Breast epithelium (tissue), 4 donors: Measurements from ENCODE around the gene TBC1D13. TPM values are rescaled to one million over a fixed set of nuclear protein-coding genes. Genes with fewer than 3 reads are reported as not detected.
"Not testable (repeated sequence)": the region's sequence is repeated elsewhere in the genome, so short reads cannot be mapped to it uniquely, and the experiment has no call there.

Experiments used
- DNase-seq, 2 donors: peaks; one replicate each; pipeline ENCODE4 v3.0.0-alpha.2; 2019; ENCODE audit warnings: low spot score in 2 of 2
- H3K27ac ChIP-seq, 2 donors: fragments of 200-600 bp; sonication (generic) in 1 of 2; one replicate each; pipeline ENCODE4 v1.5.1; 2016 to 2019; ENCODE audit warnings: mild to moderate bottlenecking in 1 of 2
- H3K27me3 ChIP-seq, 2 donors: fragments of 200-600 bp; sonication (generic) in 1 of 2; one replicate each; pipeline versions ENCODE4 v1.5.1 to v1.6.0; 2017 to 2019; ENCODE audit warnings: control low read depth in 1 of 2, mild to moderate bottlenecking in 1 of 2
- H3K36me3 ChIP-seq: fragments of 200-600 bp; one replicate; pipeline ENCODE4 v1.5.1; 2019
- H3K4me1 ChIP-seq, 2 donors: fragments of 200-600 bp; sonication (generic); one replicate each; pipeline ENCODE4 v1.5.1; 2016 to 2019; ENCODE audit warnings: control low read depth in 1 of 2
- H3K4me3 ChIP-seq, 3 donors: fragments of 200-600 bp; sonication (generic); 1 replicate in 2 of 3; 2 replicates in 1 of 3; pipeline ENCODE4 v1.5.1; 2016 to 2019; ENCODE audit warnings: mild to moderate bottlenecking in 3 of 3, moderate library complexity in 2 of 3
- H3K9me3 ChIP-seq, 2 donors: fragments of 200-600 bp; sonication (generic) in 1 of 2; one replicate each; pipeline ENCODE4 v1.5.1; 2016 to 2019; ENCODE audit warnings: control low read depth in 1 of 2
- POLR2A ChIP-seq: fragments of 450-650 bp; IDR thresholded peaks from one replicate; pipeline ENCODE4 v1.6.1; 2016; ENCODE audit warnings: antibody characterized with exemption, mild to moderate bottlenecking, moderate library complexity
- POLR2AphosphoS5 ChIP-seq, 3 donors: sonication (generic); formaldehyde crosslinking; IDR thresholded peaks; one replicate each; pipeline ENCODE4 v1.6.1; 2017; ENCODE audit warnings: antibody characterized with exemption in 3 of 3
- intact Hi-C: fragments of 100-400 bp; cut with DNase I; formaldehyde crosslinking; loops from one replicate; pipeline ENCODE4 v1.15.1; 2023; ENCODE audit warnings: low total_unique reads
- total RNA-seq, 3 donors: library from RNA; depleted of rRNA; stranded (reverse); fragments of >200 nt; gene quantifications; one replicate each; pipeline ENCODE4 v1.1.0, GENCODE V29; 2016
- TF ChIP-seq, protein P1 (sequence below), 3 donors: fragments of 450-650 bp; IDR thresholded peaks; one replicate each; pipeline ENCODE4 v1.5.1; 2016 to 2017; ENCODE audit warnings: antibody characterized with exemption in 3 of 3, mild to moderate bottlenecking in 3 of 3, moderate library complexity in 3 of 3

Gene TBC1D13
- total RNA-seq, 3 donors from 2014 or later: 14.4 to 20.0 (median 16.2) TPM

DNA sequence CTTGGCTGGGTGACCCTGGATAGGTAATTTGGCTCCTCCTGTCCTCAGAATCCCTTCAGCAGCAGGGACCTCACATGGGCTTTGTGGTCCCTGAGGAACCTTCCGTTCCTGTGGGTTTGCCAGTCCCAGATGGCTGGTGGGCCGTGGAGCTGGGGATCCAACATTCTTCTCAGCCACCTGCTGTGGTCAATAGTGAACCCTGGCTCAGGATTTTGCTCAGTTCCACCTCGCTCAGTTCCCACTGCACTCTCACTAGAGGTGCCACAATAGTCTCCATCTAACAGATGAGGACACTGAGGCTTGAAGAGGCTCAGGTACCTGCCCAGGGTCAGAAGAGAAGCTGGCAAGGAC lies 59.6 kb downstream of the TBC1D13 start:
- Histone ChIP-seq H3K27ac (no peak overlapping the region), H3K36me3 (no peaks in the 10 kb centered on the region), H3K27me3 (no peaks in the 10 kb centered on the region), H3K9me3 (no peaks in the 10 kb centered on the region), H3K4me1 (no peaks in the 10 kb centered on the region), H3K4me3 (no peak overlapping the region)
- intact Hi-C loops: no loop called here
- TF ChIP-seq POLR2A (no peak), POLR2AphosphoS5 (IDR thresholded peaks at IDR 0.05) (no peak)
- TF ChIP-seq, protein P1, sequence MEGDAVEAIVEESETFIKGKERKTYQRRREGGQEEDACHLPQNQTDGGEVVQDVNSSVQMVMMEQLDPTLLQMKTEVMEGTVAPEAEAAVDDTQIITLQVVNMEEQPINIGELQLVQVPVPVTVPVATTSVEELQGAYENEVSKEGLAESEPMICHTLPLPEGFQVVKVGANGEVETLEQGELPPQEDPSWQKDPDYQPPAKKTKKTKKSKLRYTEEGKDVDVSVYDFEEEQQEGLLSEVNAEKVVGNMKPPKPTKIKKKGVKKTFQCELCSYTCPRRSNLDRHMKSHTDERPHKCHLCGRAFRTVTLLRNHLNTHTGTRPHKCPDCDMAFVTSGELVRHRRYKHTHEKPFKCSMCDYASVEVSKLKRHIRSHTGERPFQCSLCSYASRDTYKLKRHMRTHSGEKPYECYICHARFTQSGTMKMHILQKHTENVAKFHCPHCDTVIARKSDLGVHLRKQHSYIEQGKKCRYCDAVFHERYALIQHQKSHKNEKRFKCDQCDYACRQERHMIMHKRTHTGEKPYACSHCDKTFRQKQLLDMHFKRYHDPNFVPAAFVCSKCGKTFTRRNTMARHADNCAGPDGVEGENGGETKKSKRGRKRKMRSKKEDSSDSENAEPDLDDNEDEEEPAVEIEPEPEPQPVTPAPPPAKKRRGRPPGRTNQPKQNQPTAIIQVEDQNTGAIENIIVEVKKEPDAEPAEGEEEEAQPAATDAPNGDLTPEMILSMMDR (IDR thresholded peaks at IDR 0.05): no peak
- DNase-seq: no peak

DNA sequence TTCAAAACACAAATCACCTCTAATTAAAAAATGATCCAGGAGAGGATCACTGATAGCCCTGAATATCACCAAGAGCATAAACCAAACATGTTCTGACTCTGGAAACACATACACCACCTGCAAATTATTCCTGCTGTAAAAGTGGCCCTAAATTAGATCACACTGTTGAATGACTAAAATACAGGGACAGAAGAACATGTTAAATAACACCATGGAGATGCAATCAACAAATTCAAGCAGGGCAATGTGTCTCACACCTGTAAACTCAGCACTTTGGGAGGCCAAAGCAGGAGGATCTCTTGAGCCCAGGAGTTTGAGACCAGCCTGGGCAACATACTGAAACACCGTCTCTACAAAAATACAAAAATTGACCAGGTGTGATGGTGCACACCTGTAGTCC lies 60.8 kb downstream of the TBC1D13 start:
- no peaks in the 10 kb centered on the region for H3K9me3 ChIP-seq
- intact Hi-C loops: no loop called here
- no peak overlapping the region for H3K27ac ChIP-seq

DNA sequence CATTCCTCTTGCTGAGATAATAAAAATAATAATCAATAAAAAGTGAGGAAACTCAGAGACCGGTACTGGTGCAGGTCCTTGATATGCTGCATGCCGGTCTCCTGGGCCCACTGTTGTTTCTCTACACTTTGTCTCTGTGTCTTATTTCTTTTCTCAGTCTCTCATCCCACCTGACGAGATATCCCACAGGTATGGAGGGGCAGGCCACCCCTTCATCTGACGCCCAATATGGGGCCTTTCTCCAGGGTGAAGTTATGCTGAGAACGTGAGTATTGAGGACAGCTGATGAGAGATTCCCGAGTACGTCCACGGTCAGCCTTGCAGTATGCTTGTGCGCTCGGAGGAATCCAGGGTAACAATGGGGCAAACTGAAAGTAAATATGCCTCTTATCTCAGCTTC lies 64.0 kb downstream of the TBC1D13 start:
- H3K9me3 ChIP-seq, intact Hi-C loops, H3K4me1 ChIP-seq, H3K27ac ChIP-seq, H3K27me3 ChIP-seq, DNase-seq, H3K4me3 ChIP-seq, H3K36me3 ChIP-seq: not testable (repeated sequence)

More for the DNA sequence above, 60.8 kb downstream of the TBC1D13 start:
- no peak for TF ChIP-seq POLR2A
- Histone ChIP-seq H3K4me1 (no peaks in the 10 kb centered on the region), H3K27me3 (no peaks in the 10 kb centered on the region), H3K4me3 (no peak overlapping the region), H3K36me3 (no peaks in the 10 kb centered on the region)
- no peak for DNase-seq

DNA sequence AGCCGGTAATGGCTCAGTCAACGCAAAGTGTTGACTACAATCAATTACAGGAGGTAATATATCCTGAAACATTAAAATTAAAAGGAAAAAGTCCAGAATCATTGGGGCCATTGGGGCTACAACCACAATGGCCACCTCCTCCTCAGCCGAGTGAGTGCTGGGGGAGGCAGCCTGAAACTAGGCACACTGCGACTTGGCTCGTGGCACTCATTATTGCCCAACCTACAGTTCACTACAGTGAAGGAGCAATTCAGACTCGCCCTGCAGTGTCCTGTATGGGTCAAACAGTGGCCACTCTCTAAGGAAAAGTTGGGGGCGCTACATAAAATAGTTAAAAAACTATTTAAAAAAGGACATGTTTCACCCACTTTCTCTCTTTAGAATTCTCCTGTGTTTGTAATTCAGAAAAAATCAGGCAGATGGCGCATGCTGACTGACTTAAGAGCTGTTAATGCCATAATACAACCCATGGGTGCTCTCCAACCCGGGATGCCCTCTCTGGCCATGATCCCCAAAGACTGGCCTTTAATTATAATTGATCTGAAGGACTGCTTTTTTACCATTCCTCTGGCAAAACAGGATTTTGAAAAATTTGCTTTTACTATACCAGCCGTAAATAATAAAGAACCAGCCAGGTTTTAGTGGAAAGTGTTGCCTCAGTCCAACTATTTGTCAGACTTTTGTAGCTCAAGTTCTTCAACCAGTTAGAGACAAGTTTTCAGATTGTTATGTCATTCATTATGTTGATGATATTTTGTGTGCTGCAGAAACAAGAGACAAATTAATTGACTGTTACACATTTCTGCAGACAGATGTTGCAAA lies 64.9 kb downstream of the TBC1D13 start:
- H3K36me3 ChIP-seq, H3K27ac ChIP-seq, intact Hi-C loops, H3K27me3 ChIP-seq, H3K9me3 ChIP-seq, H3K4me1 ChIP-seq, H3K4me3 ChIP-seq: not testable (repeated sequence)
- DNase-seq: peak in 1 of 2 donors; percentile 38
- TF ChIP-seq, protein P1 (IDR thresholded peaks at IDR 0.05): peak in 2 of 3 donors; percentile 75 to 76

DNA sequence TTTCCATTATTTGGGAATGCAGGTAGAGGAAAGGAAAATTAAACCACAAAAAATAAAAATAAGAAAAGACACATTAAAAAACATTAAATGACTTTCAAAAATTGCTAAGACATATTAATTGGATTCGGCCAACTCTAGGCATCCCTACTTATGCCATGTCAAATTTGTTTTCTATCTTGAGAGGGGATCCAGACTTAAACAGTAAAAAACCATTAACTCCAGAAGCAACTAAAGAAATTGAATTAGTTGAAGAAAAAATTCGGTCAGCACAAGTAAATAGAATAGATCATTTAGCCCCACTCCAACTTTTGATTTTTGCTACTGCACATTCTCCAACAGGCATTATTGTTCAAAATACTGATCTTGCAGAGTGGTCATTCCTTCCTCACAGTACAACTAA lies 65.6 kb downstream of the TBC1D13 start:
- H3K36me3 ChIP-seq, DNase-seq, H3K27ac ChIP-seq, intact Hi-C loops, H3K27me3 ChIP-seq, H3K4me1 ChIP-seq, H3K9me3 ChIP-seq, H3K4me3 ChIP-seq: not testable (repeated sequence)

DNA sequence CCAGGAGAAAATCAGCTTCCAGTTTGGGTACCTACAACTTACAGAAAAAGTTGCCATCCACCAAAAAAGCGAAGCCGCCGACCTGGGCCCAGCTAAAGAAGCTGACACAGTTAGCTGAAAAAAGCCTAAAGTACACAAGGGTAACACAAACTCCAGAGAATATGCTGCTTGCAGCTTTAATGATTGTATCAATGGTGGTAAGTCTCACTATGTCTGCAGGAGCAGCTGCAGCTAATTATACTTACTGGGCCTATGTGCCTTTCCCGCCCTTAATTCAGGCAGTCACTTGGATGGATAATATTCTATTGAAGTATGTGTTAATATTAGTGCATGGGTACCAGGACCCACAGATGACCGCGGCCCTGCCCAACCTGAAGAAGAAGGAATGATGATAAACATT lies 67.4 kb downstream of the TBC1D13 start:
- H3K36me3 ChIP-seq, H3K4me1 ChIP-seq, H3K27me3 ChIP-seq, H3K4me3 ChIP-seq, intact Hi-C loops, DNase-seq, H3K27ac ChIP-seq, H3K9me3 ChIP-seq: not testable (repeated sequence)

DNA sequence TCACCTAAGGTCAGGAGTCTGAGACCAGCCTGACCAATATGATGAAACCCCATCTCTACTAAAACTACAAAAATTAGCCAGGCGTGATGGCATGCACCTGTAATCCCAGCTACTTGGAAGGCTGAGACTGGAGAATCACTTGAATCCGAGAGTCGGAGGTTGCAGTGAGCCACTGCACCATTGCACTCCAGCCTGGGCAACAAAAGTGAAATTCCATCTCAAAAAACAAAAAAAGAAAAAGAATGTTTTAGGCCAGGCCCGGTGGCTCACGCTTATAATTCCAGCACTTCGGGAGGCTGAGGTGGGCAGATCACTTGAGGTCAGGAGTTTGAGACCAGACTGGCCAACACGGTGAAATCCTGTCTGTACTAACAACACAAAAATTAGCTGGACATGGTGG lies 71.4 kb downstream of the TBC1D13 start:
- H3K4me3 ChIP-seq, H3K4me1 ChIP-seq, H3K36me3 ChIP-seq, intact Hi-C loops, H3K9me3 ChIP-seq, H3K27me3 ChIP-seq, DNase-seq, H3K27ac ChIP-seq: not testable (repeated sequence)

Other genes with a start within 250 kb of the TBC1D13 start
- 100 to 1,000 TPM; 217 to 264 (median 254) TPM for gene SPTAN1, start 234.7 kb upstream of the TBC1D13 start, total RNA-seq
- gene DYNC2I2, start 130.4 kb upstream of the TBC1D13 start, total RNA-seq: 10 to 100 TPM; 23.7 to 67.0 (median 54.1) TPM
- 100 to 1,000 TPM; 142 to 168 (median 158) TPM for gene SET, start 98.0 kb upstream of the TBC1D13 start, total RNA-seq
- 1 to 10 TPM; 2.6 to 8.5 (median 7.0) TPM for gene PKN3, start 84.8 kb upstream of the TBC1D13 start, total RNA-seq
- gene ZDHHC12, start 63.1 kb upstream of the TBC1D13 start, total RNA-seq: 10 to 100 TPM; 15.7 to 33.7 (median 30.2) TPM
- 10 to 100 TPM; 31.2 to 42.9 (median 34.1) TPM for gene ZER1, start 15.3 kb upstream of the TBC1D13 start, total RNA-seq
- gene ENDOG, start 31.2 kb downstream of the TBC1D13 start, total RNA-seq: 10 to 100 TPM; 25.6 to 39.7 (median 25.8) TPM
- gene SPOUT1, start 42.5 kb downstream of the TBC1D13 start, total RNA-seq: 10 to 100 TPM; 23.0 to 40.0 (median 31.5) TPM
- 1 to 10 TPM; 3.0 to 7.6 (median 7.2) TPM for gene KYAT1, start 94.7 kb downstream of the TBC1D13 start, total RNA-seq
- 10 to 100 TPM; 26.1 to 52.7 (median 40.6) TPM for gene LRRC8A, start 94.9 kb downstream of the TBC1D13 start, total RNA-seq
- gene PHYHD1, start 133.7 kb downstream of the TBC1D13 start, total RNA-seq: 10 to 100 TPM; 24.3 to 67.0 (median 44.8) TPM
- gene DOLK, start 160.3 kb downstream of the TBC1D13 start, total RNA-seq: 10 to 100 TPM; 11.1 to 16.2 (median 14.3) TPM
- 10 to 100 TPM; 32.3 to 49.5 (median 36.0) TPM for gene NUP188, start 160.4 kb downstream of the TBC1D13 start, total RNA-seq
- 100 to 1,000 TPM in 2 of 3 donors, 10 to 100 TPM in 1; 59.2 to 227 (median 150) TPM for gene SH3GLB2, start 241.1 kb downstream of the TBC1D13 start, total RNA-seq
- 10 to 100 TPM; 25.3 to 28.8 (median 27.9) TPM for gene MIGA2, start 249.4 kb downstream of the TBC1D13 start, total RNA-seq